ENCODE measurements around the gene IQSEC2. TPM values are rescaled to one million over a fixed set of nuclear protein-coding genes. Genes with fewer than 3 reads are reported as not detected.

IQSEC2 gene
- total RNA-seq, 1 donor from 2014 or later, result 17.3 TPM

DNA sequence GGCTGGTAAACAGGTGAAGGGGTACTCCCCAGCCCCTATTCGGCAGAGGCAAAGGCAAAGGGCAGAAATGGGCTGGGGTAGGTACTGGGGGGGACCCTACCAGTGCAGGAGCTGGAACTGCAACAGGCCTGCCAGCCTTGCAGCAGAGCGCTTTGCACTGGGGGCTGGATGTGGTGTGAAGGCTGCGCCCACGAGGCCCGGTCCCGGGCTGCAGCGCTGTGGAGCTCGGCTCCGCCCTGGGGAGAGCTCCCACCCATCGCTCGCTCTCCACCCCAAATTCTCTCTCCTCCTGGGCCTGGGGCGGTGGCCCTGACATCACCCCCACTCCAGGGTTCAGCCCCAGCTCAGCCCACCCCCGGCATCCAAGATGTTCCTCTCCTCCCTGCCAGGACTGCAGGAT, 24.2 kb downstream of the IQSEC2 start:
- intact Hi-C loops (cut with DNase I), result no loop called here
- DNase-seq (no peak), ATAC-seq (no peak)
- TF ChIP-seq, protein P1, sequence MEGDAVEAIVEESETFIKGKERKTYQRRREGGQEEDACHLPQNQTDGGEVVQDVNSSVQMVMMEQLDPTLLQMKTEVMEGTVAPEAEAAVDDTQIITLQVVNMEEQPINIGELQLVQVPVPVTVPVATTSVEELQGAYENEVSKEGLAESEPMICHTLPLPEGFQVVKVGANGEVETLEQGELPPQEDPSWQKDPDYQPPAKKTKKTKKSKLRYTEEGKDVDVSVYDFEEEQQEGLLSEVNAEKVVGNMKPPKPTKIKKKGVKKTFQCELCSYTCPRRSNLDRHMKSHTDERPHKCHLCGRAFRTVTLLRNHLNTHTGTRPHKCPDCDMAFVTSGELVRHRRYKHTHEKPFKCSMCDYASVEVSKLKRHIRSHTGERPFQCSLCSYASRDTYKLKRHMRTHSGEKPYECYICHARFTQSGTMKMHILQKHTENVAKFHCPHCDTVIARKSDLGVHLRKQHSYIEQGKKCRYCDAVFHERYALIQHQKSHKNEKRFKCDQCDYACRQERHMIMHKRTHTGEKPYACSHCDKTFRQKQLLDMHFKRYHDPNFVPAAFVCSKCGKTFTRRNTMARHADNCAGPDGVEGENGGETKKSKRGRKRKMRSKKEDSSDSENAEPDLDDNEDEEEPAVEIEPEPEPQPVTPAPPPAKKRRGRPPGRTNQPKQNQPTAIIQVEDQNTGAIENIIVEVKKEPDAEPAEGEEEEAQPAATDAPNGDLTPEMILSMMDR (IDR thresholded peaks at IDR 0.05), result no peak
- Histone ChIP-seq H3K27me3 (no peaks in the 10 kb centered on the region), H3K4me3 (no peak overlapping the region), H3K27ac (no peak overlapping the region), H3K9me3 (no peaks in the 10 kb centered on the region), H3K4me1 (no peaks in the 10 kb centered on the region), H3K36me3 (no peaks in the 10 kb centered on the region)

DNA sequence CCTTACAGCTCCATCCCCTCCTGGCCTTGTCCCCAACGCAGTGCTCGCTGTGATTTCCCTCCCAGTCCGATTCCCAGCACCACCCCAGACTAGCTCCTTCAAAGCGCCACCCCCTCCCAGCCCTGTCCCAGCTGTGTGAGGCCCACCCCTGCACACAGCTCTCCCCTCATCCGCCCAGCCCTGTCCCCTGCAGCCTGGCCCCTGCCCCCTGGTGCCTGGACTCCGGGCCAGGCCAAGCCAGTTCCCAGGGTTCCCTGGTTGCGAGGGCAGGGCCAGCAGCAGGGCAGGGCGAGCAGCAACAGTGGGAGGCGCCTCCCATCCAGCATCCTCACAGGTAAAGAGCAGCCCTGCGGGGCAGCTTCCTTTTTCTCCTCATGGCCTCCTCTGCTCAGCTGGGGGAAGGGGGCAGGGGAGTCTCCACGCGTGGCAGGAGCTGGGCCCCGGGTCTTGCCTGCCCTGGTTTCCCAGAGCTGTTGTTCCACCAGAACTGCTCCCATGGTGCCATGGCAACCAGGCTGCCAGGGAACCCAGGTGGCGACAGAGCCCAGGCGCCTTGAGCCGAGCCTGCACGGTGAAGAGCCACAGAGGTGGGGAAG, 24.8 kb downstream of the IQSEC2 start:
- ATAC-seq (no peak), DNase-seq (no peak)
- intact Hi-C loops (cut with DNase I), result no loop called here
- Histone ChIP-seq H3K4me3 (no peak overlapping the region), H3K9me3 (no peaks in the 10 kb centered on the region), H3K4me1 (no peaks in the 10 kb centered on the region), H3K27me3 (no peaks in the 10 kb centered on the region), H3K36me3 (no peaks in the 10 kb centered on the region), H3K27ac (no peak overlapping the region)
- TF ChIP-seq, protein P1 (IDR thresholded peaks at IDR 0.05), result no peak

DNA sequence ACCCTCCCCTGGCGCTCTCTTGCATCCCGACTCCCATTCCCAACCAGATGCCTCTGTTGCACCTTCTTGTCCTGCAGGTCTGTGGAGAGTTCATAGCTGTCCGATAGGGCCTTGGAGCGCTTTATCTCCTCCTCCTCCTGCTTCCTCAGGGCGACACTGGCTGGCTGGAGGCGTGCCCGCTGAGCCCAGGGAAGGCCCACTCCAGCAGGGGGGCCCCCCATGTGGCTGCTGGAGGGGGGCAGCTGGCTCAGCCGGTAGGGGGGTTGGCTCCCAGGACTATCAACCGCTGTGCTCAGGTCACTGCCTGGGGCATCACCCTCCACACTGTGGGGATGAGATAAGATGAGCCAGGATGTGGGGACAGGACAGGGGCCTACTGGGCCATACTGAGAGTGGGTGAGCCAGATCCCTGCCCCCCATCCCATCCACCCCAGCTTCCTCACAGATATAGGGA, 25.6 kb downstream of the IQSEC2 start:
- Histone ChIP-seq H3K4me3 (no peak overlapping the region), H3K9me3 (no peaks in the 10 kb centered on the region), H3K27ac (no peak overlapping the region), H3K4me1 (no peaks in the 10 kb centered on the region), H3K27me3 (no peaks in the 10 kb centered on the region), H3K36me3 (no peaks in the 10 kb centered on the region)
- TF ChIP-seq, protein P1 (IDR thresholded peaks at IDR 0.05), result no peak
- intact Hi-C loops (cut with DNase I), result no loop called here
- ATAC-seq (no peak), DNase-seq (no peak)

DNA sequence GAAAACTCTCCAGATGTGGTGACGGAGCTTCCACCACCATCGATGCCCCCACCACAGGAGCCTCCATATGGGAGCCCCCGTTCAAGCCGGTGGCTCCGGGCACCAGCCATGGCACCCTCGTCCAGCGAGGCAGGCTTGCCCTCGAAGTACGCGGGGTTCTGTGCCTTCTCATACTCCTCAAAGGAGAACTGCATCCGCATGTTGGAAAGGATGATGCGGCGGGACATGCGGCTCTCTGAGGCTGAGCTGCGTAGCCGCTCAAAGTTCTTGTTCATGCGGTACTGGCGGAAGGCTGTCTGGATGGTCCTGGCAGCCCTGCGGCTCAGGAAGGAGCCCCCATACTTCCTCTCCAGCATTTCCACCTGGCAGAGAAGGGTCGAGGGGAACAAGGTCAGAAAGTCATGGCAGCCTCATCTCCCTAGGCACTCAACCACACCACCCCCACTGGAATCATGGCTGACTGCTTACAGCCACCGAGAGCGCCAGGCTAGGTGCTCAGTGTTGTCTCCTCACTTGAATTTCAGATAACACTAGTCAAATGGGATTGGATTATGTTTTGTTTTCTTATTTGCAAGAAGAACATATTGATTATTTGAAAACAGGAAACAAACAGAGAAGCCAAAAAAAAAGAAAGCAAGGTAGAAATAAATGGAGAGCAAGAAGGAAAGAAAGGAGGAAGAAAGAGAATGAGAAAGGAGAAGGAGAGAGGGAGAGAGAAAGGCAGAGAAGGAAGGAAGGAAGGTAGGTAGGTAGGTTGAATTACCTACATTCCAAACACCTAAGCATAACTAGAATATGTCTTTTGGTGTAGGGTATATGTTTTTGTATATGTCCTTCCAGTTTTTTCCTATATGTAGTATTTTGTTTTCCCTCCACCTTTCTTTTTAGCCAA, 26.6 kb downstream of the IQSEC2 start:
- no peaks in the 10 kb centered on the region for H3K27me3 ChIP-seq
- TF ChIP-seq, protein P1 (IDR thresholded peaks at IDR 0.05), result no peak
- no peak for DNase-seq

DNA sequence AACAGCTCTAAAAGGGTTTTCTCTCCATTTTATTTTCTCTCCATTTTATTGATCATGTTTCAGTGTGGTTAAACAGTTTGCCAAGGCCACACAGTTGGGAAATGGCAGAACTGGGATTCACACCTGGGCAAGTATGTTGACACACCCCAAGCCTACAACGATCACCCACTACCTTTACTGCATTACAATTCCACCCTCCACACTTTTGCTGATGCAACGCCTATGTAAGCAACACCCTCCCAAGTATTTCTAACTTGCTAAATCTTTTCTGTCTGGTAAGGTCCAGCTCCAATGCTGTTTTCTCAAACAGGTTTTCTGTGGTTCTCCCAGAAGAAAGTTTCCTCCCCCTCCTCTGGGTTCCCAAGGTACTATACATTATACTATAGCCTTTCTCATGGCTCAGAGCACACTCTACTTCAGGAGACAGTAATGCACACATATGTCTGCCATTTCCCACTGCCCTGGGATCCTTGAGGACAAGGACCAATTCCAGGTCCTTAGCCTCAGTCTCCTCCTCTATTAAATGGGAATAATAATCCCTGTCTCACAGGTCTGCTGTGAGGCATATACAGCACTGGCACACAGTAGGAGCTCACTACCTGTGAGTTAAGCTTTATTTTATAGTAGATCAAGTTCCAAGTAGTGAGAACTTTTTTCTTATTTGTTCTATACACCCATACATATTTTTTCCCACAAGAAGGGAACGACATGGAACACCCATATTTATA, 27.9 kb downstream of the IQSEC2 start:
- no peaks in the 10 kb centered on the region for H3K9me3 ChIP-seq
- no peaks in the 10 kb centered on the region for H3K36me3 ChIP-seq
- no peaks in the 10 kb centered on the region for H3K27me3 ChIP-seq
- ATAC-seq (no peak), DNase-seq (no peak)
- intact Hi-C loops (cut with DNase I), result no loop called here
- H3K27ac ChIP-seq, result no peak overlapping the region
- H3K4me1 ChIP-seq, result no peaks in the 10 kb centered on the region
- H3K4me3 ChIP-seq, result no peak overlapping the region
- TF ChIP-seq, protein P1 (IDR thresholded peaks at IDR 0.05), result no peak

More for the DNA sequence above, 26.6 kb downstream of the IQSEC2 start:
- no peak for ATAC-seq
- Histone ChIP-seq H3K9me3 (no peaks in the 10 kb centered on the region), H3K4me3 (no peak overlapping the region), H3K36me3 (no peaks in the 10 kb centered on the region), H3K27ac (no peak overlapping the region), H3K4me1 (no peaks in the 10 kb centered on the region)
- intact Hi-C loops (cut with DNase I), result no loop called here

Data from upper lobe of right lung (tissue), 1 donor.